Measurements from ENCODE around the gene ASTL.

Gene ASTL

GRCh38 chr2:96081042-96081441 lies 57.3 kb downstream of the ASTL start:
- Histone ChIP-seq H3K9me3 (ENCODE audit: control insufficient read depth in 2 of 2, low read length in 2 of 2) (no peaks in the 10 kb centered on the region), H3K4me3 (ENCODE audit: low read length in 2 of 2) (no peak overlapping the region), H3K27ac (ENCODE audit: low read depth in 2 of 2, low read length in 2 of 2) (no peak overlapping the region), H3K9ac (ENCODE audit: low read depth in 1 of 2, low read length in 2 of 2) (no peak overlapping the region), H3K4me1 (ENCODE audit: control insufficient read depth in 2 of 2, insufficient read depth in 2 of 2, low read length in 2 of 2) (no peaks in the 10 kb centered on the region), H3K36me3 (ENCODE audit: control insufficient read depth in 2 of 2, insufficient read depth in 2 of 2, low read length in 2 of 2) (no peaks in the 10 kb centered on the region), H3K27me3 (ENCODE audit: control insufficient read depth in 2 of 2, insufficient read depth in 2 of 2, low read length in 2 of 2) (no peaks in the 10 kb centered on the region)

GRCh38 chr2:96075199-96075771 lies 63.0 kb downstream of the ASTL start:
- Histone ChIP-seq H3K9me3 (ENCODE audit: control insufficient read depth in 2 of 2, low read length in 2 of 2) (no peaks in the 10 kb centered on the region), H3K36me3 (ENCODE audit: control insufficient read depth in 2 of 2, insufficient read depth in 2 of 2, low read length in 2 of 2) (no peaks in the 10 kb centered on the region), H3K9ac (ENCODE audit: low read depth in 1 of 2, low read length in 2 of 2) (no peak overlapping the region), H3K4me3 (ENCODE audit: low read length in 2 of 2) (no peak overlapping the region), H3K27me3 (ENCODE audit: control insufficient read depth in 2 of 2, insufficient read depth in 2 of 2, low read length in 2 of 2) (no peaks in the 10 kb centered on the region), H3K4me1 (ENCODE audit: control insufficient read depth in 2 of 2, insufficient read depth in 2 of 2, low read length in 2 of 2) (no peaks in the 10 kb centered on the region), H3K27ac (ENCODE audit: low read depth in 2 of 2, low read length in 2 of 2) (no peak overlapping the region)

GRCh38 chr2:96074156-96074555 lies 64.1 kb downstream of the ASTL start:
- no peak overlapping the region for H3K4me3 ChIP-seq (ENCODE audit: low read length in 2 of 2)
- no peaks in the 10 kb centered on the region for H3K4me1 ChIP-seq (ENCODE audit: control insufficient read depth in 2 of 2, insufficient read depth in 2 of 2, low read length in 2 of 2)
- H3K27me3 ChIP-seq (ENCODE audit: control insufficient read depth in 2 of 2, insufficient read depth in 2 of 2, low read length in 2 of 2) = no peaks in the 10 kb centered on the region
- no peak overlapping the region for H3K27ac ChIP-seq (ENCODE audit: low read depth in 2 of 2, low read length in 2 of 2)
- H3K9ac ChIP-seq (ENCODE audit: low read depth in 1 of 2, low read length in 2 of 2) = no peak overlapping the region
- no peaks in the 10 kb centered on the region for H3K36me3 ChIP-seq (ENCODE audit: control insufficient read depth in 2 of 2, insufficient read depth in 2 of 2, low read length in 2 of 2)
- no peaks in the 10 kb centered on the region for H3K9me3 ChIP-seq (ENCODE audit: control insufficient read depth in 2 of 2, low read length in 2 of 2)

GRCh38 chr2:96073170-96073775 lies 65.0 kb downstream of the ASTL start:
- Histone ChIP-seq H3K36me3 (ENCODE audit: control insufficient read depth in 2 of 2, insufficient read depth in 2 of 2, low read length in 2 of 2) (no peaks in the 10 kb centered on the region), H3K9me3 (ENCODE audit: control insufficient read depth in 2 of 2, low read length in 2 of 2) (no peaks in the 10 kb centered on the region), H3K4me3 (ENCODE audit: low read length in 2 of 2) (no peak overlapping the region), H3K27ac (ENCODE audit: low read depth in 2 of 2, low read length in 2 of 2) (no peak overlapping the region), H3K4me1 (ENCODE audit: control insufficient read depth in 2 of 2, insufficient read depth in 2 of 2, low read length in 2 of 2) (no peaks in the 10 kb centered on the region), H3K27me3 (ENCODE audit: control insufficient read depth in 2 of 2, insufficient read depth in 2 of 2, low read length in 2 of 2) (no peaks in the 10 kb centered on the region), H3K9ac (ENCODE audit: low read depth in 1 of 2, low read length in 2 of 2) (no peak overlapping the region)
